A673 (cell line): ENCODE data around the gene BTBD8. TPM values are rescaled to one million over a fixed set of nuclear protein-coding genes. Genes with fewer than 3 reads are reported as not detected.
A peak's percentile ranks its signal among the peaks of the same experiment; 100 is the strongest.

ENCODE experiments used
- BruUV-seq: library from RNA; stranded (reverse); fragments of 400-500 nt; replicated peaks from 2 replicates; lab custom pipeline; 2021; lab: Mats Ljungman, UMichigan
- CTCF ChIA-PET: fragments of 300-600 bp; sonication (Branson Sonifier 250); formaldehyde crosslinking; loops from one replicate; lab custom pipeline; 2022; ENCODE audit warnings: antibody characterized with exemption; lab: Charles Lee
- POLR2A ChIA-PET: fragments of 300-600 bp; sonication (Branson Sonifier 250); formaldehyde crosslinking; loops from one replicate; lab custom pipeline; 2022; ENCODE audit warnings: antibody characterized with exemption; ENCODE audit not compliant: low non-redundant PET; lab: Charles Lee
- DNase-seq: peaks from one replicate; pipeline ENCODE4 v3.0.0-alpha.2; 2015; ENCODE audit warnings: low spot score
- H3K27ac ChIP-seq: fragments of 200-600 bp; sonication (generic); 2 replicates; pipeline ENCODE4 v1.5.1; 2016; ENCODE audit warnings: mixed run types, low read depth, mild to moderate bottlenecking, mixed read lengths, antibody characterized with exemption, low read length; ENCODE audit not compliant: poor library complexity, severe bottlenecking
- H3K27me3 ChIP-seq: fragments of 200-600 bp; sonication (generic); replicated peaks from 2 replicates; pipeline ENCODE4 v1.6.1; 2017; ENCODE audit warnings: mixed run types, low read depth, mild to moderate bottlenecking, mixed read lengths, antibody characterized with exemption, low read length; ENCODE audit not compliant: insufficient read depth, poor library complexity
- H3K36me3 ChIP-seq: fragments of 200-600 bp; sonication (generic); 2 replicates; pipeline ENCODE4 v1.6.1; 2016; ENCODE audit warnings: mixed run types, mild to moderate bottlenecking, mixed read lengths, antibody characterized with exemption, low read length; ENCODE audit not compliant: insufficient read depth, poor library complexity, severe bottlenecking
- H3K4me1 ChIP-seq: fragments of 200-600 bp; sonication (generic); 2 replicates; pipeline ENCODE4 v1.6.1; 2017; ENCODE audit warnings: mixed run types, mild to moderate bottlenecking, mixed read lengths, antibody characterized with exemption, low read length; ENCODE audit not compliant: insufficient read depth, poor library complexity, severe bottlenecking
- H3K4me3 ChIP-seq: fragments of 200-600 bp; sonication (generic); 2 replicates; pipeline ENCODE4 v1.5.1; 2016; ENCODE audit warnings: low read depth, mixed run types, mild to moderate bottlenecking, mixed read lengths, low read length; ENCODE audit not compliant: poor library complexity, severe bottlenecking
- H3K9me3 ChIP-seq: fragments of 200-600 bp; sonication (generic); 2 replicates; pipeline ENCODE4 v1.6.1; 2016; ENCODE audit warnings: mixed run types, low read depth, mild to moderate bottlenecking, mixed read lengths, antibody characterized with exemption, low read length; ENCODE audit not compliant: poor library complexity, severe bottlenecking
- CTCF ChIP-seq: fragments of 300-800, 200-600 bp; sonication (generic); conservative IDR thresholded peaks from 2 replicates; pipeline ENCODE4 v1.5.1; 2017; ENCODE audit warnings: low read depth, mild to moderate bottlenecking, antibody characterized with exemption, low read length, moderate library complexity, mixed read lengths
- EZH2 ChIP-seq: fragments of 200-600 bp; sonication (generic); IDR thresholded peaks from 2 replicates; pipeline ENCODE4 v1.6.1; 2017; ENCODE audit warnings: borderline replicate concordance, low read depth, mild to moderate bottlenecking, mixed read lengths, antibody characterized with exemption, low read length; ENCODE audit not compliant: poor library complexity, severe bottlenecking
- intact Hi-C: fragments of 100-400 bp; cut with micrococcal nuclease; formaldehyde crosslinking; loops from one replicate; pipeline ENCODE4 v1.10.0; 2022; ENCODE audit not compliant: unreplicated experiment
- total RNA-seq: library from RNA; stranded (reverse); gene quantifications from 2 replicates; pipeline ENCODE4 v1.2.3, GENCODE V29; 2021

Gene BTBD8
- total RNA-seq, 1 experiment from 2014 or later, result 1.4 TPM

GRCh38 chr1:92105546-92106081 is 25.5 kb downstream of the BTBD8 start:
- Histone ChIP-seq H3K27me3 (no peaks in the 10 kb centered on the region), H3K27ac (no peak overlapping the region), H3K4me1 (no peaks in the 10 kb centered on the region), H3K9me3 (no peaks in the 10 kb centered on the region), H3K4me3 (no peak overlapping the region), H3K36me3 (no peaks in the 10 kb centered on the region)
- no TSS peak for BruUV-seq
- POLR2A ChIA-PET, result no interaction called here
- TF ChIP-seq CTCF (no peak), EZH2 (no peak)
- intact Hi-C loops, result no loop called here
- DNase-seq, result no peak
- CTCF ChIA-PET, result no interaction called here

- TF ChIP-seq CTCF (no peak), EZH2 (no peak)
- no peaks in the 10 kb centered on the region for H3K4me1 ChIP-seq
- H3K9me3 ChIP-seq, result no peaks in the 10 kb centered on the region
- no peaks in the 10 kb centered on the region for H3K27me3 ChIP-seq
- BruUV-seq, result no TSS peak
- no peak for DNase-seq
- H3K36me3 ChIP-seq, result no peaks in the 10 kb centered on the region
- ChIA-PET POLR2A (no interaction called here), CTCF (no interaction called here)
- no peak overlapping the region for H3K4me3 ChIP-seq
- no peak overlapping the region for H3K27ac ChIP-seq
- intact Hi-C loops, result no loop called here
Observed at GRCh38 chr1:92108631-92109030, 28.5 kb downstream of the BTBD8 start.

GRCh38 chr1:92117526-92117925 is 37.4 kb downstream of the BTBD8 start:
- POLR2A ChIA-PET, result no interaction called here
- H3K9me3 ChIP-seq, result no peaks in the 10 kb centered on the region
- CTCF ChIA-PET, result no interaction called here
- DNase-seq, result peak; percentile 11
- intact Hi-C loops, result no loop called here
- no peak for TF ChIP-seq CTCF
- TF ChIP-seq EZH2, result no peak
- H3K36me3 ChIP-seq, result no peaks in the 10 kb centered on the region
- no peak overlapping the region for H3K27ac ChIP-seq
- BruUV-seq, result no TSS peak
- no peak overlapping the region for H3K4me3 ChIP-seq
- no peaks in the 10 kb centered on the region for H3K4me1 ChIP-seq
- no peaks in the 10 kb centered on the region for H3K27me3 ChIP-seq
